ENCODE measurements around the gene DHFR2.

DNA sequence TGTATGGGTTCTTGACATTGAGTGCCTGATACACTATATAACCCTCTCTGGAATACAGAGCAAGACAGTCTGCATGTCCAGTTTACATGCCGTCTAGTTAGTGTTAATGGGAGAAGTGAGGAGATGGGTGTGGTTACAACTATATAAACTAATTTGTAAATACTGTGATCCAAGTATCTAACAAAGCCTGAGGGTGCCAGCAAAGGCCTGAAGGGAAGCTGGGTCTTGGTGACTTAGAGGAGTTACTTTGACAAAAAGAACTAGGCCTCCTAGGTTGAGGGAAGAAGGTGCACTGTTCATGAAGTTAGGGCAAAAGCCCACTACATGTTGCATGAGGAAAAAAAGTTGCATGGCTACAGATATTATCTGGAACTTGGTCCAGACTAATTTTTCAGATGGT, 2.4 kb upstream of the DHFR2 start:
- TF ChIP-seq, protein P1, sequence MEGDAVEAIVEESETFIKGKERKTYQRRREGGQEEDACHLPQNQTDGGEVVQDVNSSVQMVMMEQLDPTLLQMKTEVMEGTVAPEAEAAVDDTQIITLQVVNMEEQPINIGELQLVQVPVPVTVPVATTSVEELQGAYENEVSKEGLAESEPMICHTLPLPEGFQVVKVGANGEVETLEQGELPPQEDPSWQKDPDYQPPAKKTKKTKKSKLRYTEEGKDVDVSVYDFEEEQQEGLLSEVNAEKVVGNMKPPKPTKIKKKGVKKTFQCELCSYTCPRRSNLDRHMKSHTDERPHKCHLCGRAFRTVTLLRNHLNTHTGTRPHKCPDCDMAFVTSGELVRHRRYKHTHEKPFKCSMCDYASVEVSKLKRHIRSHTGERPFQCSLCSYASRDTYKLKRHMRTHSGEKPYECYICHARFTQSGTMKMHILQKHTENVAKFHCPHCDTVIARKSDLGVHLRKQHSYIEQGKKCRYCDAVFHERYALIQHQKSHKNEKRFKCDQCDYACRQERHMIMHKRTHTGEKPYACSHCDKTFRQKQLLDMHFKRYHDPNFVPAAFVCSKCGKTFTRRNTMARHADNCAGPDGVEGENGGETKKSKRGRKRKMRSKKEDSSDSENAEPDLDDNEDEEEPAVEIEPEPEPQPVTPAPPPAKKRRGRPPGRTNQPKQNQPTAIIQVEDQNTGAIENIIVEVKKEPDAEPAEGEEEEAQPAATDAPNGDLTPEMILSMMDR (IDR thresholded peaks at IDR 0.05) = no peak
- TF ChIP-seq CHD2 (IDR thresholded peaks at IDR 0.05; ENCODE audit: low read length, partially characterized antibody) (no peak), PBX3 (IDR thresholded peaks at IDR 0.05) (no peak), GABPA (IDR thresholded peaks at IDR 0.05; ENCODE audit: low read depth) (no peak), FOXM1 (IDR thresholded peaks at IDR 0.05; ENCODE audit: low read depth) (no peak), EZH2phosphoT487 (IDR thresholded peaks at IDR 0.05; ENCODE audit: borderline replicate concordance, low read depth) (no peak), TAF1 (IDR thresholded peaks at IDR 0.05; ENCODE audit: borderline replicate concordance, low read depth, low read length) (no peak)
- TF ChIP-seq, protein P2, sequence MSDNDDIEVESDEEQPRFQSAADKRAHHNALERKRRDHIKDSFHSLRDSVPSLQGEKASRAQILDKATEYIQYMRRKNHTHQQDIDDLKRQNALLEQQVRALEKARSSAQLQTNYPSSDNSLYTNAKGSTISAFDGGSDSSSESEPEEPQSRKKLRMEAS (IDR thresholded peaks at IDR 0.05; ENCODE audit: low read depth) = no peak
- TF ChIP-seq, protein P3, sequence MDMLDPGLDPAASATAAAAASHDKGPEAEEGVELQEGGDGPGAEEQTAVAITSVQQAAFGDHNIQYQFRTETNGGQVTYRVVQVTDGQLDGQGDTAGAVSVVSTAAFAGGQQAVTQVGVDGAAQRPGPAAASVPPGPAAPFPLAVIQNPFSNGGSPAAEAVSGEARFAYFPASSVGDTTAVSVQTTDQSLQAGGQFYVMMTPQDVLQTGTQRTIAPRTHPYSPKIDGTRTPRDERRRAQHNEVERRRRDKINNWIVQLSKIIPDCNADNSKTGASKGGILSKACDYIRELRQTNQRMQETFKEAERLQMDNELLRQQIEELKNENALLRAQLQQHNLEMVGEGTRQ (IDR thresholded peaks at IDR 0.05; ENCODE audit: borderline replicate concordance, low read depth, low read length) = no peak

All from SK-N-SH (cell line).